Measurements from ENCODE around the gene CSTPP1.
A peak's percentile ranks its signal among the peaks of the same experiment; 100 is the strongest.
"Not testable (repeated sequence)": the region's sequence is repeated elsewhere in the genome, so short reads cannot be mapped to it uniquely, and the experiment has no call there.

CSTPP1 gene

GRCh38 chr11:47185305-47186075 is 248.9 kb downstream of the CSTPP1 start:
- no peak for FAIRE-seq

DNA sequence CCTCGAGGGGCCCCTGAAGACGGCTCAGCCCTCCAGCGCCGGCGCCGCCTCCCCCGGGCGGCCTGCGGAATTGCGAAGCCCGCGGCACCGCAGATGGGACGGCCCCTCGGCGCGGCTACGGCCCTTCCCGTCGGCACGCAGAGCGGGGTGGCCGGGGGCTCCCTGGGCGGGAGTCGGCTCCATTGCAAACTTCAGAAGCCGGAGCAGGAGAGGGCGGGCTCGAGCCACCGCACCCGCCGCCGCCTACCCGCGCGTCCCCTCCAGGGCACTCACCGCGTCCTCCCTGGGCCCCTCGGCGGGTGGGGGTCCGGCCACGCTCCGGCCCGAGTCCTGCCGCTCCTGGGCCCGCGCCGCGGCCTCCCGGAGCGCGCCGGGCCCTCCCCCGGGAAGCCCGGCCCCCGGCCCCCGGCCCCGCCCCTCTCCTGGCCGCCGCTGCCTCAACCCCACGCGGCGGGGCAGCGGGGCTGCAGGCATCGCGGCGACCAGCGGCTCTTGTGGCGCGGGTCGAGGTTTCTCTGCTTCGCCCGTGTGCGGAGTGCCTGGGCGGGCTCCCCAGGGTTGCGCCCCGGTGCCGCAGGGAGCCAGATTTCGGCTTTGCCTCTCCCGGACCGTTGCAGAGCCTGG is 249.6 kb downstream of the CSTPP1 start, which contains the start of gene PACSIN3:
PACSIN3 (minus strand) TSS at position 359 of the 624 bp plus-strand sequence. CDS start 3,707 bp downstream, outside the sequence.
- no peak for FAIRE-seq

DNA sequence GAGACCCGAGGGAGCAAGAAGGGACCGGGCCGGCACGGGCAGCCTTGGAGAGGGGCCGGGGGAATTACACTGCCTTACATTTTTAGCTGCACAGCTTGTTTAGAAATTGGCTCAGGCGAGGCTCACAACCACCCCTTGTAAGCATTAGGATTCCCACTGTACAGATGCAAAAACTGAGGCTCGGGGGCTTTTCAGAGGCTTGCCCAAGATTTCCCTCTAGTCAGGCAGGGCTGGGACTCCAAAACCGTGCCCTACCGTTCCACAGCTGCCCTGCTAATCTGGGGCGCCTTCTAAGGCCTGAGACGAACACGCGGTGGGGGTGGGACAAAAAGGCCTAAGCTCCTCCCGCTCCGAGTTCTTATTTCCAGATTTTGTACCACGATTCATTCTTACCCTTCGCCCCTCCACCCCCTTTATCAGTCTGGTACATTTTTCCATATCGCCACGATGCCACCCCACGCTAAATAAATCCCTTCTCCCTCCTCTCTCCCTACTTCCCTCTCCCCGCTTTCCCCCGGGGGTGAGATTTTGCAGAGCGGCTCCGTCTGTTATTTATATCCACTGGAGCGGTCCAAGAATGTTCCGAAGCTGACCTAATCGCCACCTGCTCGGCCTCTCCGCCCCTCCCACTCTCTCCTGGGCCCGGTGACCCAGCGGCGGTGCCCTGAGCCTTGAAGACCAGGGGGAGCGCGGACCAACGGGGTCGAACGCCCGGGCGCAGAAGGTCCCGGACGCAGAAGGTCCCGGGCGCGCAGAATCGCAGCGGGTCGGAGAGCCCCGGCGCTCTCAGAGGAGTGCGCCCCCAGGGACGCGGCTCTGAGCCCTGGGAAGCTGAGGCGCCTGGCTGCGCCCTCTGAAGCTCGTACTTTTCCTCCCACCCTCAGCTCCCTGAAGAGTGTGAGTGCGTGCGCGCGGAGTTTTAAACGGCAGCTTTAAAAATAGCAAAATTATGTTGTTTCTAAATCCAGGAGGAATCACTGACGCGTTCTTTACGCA is 250.4 kb downstream of the CSTPP1 start:
- peak; percentile 29 for FAIRE-seq

DNA sequence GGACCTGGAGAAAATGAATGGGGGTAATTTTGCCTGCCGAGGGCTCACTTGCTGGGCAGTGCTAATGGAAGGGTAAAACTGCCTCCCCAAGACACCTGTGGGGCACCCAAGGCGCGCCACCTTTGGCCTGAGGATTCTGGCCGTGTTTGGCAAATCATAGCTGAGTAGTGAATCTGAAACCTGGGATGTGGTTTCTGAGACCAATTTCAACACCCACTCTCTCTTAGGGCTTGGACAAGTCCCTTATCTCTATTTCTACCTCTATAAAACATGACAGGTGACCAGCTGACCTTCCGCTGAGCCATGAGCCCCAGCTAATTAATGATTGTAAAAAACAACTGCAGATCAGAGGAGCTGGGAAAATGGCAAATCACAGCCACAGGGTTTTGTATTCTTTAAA is 251.2 kb downstream of the CSTPP1 start:
- no peak for FAIRE-seq

DNA sequence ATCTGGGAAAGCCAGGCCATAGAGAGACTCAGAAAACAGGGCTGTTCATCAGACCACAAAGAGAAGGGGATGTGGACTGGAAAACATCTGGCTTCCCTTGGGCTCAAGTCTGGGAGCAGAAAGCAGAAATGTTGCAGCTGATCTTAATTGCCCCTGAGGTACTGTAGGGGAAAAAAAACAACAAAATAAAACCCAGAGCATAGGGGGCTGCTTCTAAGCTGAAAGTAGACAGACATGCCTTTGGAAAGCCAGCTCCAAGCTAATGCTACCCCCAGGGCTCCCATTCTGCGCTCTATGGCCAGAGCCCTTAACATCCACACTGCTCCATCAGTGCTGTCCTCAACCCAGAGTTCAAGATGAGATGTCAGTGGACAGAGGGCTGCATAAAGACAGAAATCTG is 251.7 kb downstream of the CSTPP1 start:
- FAIRE-seq = no peak

DNA sequence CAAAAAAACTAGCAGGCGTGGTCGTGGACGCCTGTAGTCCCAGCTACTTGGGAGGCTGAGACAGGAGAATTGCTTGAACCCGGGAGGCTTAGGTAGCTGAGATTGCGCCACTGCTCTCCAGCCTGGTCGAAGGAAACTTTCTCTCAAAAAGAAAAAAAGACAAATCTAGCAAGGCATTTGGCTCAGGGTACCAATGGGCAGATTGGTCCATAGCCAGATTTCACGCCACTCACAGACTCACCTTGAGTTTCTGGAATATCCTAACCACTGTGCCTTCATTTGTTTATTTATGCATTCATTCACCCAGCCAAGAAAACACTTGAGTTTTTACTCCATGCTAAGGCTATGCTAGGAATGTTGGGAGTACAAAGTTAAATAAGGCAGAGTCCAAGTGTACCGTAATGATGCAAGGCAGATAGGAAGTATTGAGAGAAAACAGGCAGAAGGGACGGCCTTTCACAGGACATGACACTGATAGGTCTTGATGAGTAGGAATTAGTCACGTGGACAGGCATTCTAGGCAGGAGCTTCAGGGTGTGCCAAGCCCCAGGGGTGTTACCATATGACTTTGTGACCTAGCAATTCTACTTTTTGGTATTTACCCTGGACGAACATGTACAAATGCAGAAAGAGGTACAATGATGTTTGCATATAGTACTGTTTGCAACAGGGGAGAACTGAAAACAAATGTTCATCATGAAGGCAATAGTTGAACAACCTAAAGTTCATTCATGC is 252.7 kb downstream of the CSTPP1 start:
- FAIRE-seq = no peak

- FAIRE-seq = not testable (repeated sequence)
Measured at GRCh38 chr11:47191137-47191536, 254.6 kb downstream of the CSTPP1 start.

DNA sequence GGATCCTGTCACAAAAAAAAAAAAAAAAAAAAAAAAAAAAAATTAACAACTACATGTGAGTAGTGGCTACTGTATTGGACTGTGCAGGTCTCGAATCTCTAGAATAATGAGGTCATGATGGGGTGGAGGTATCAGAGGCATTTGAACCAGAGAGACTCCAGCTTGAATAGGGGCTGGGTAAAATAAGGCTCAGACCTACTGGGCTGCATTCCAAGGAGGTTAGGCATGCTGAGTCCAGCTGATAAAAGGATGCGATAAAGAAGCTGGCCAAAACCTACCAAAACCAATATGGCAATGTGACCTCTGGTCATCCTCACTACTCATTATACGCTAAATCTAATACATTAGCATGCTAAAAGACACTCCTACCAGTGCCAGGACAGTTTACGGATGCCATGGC is 255.6 kb downstream of the CSTPP1 start:
- FAIRE-seq = no peak

DNA sequence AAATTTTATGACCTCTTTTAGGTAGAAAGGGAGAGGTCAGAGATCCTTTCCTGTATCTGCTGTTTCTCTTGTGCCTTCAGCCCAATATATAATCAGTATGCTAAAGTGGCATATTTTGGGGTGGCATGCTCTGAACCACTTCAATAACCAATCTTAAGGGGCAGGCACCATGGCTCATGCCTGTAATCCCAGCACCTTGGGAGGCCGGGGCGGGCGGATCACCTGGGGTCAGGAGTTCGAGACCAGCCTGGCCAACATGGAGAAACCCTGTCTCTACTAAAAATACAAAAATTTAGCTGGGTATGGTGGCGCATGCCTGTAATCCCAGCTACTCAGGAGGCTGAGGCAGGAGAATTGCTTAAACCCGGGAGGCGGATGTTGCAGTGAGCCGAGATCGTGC is 261.6 kb downstream of the CSTPP1 start:
- not testable (repeated sequence) for FAIRE-seq

DNA sequence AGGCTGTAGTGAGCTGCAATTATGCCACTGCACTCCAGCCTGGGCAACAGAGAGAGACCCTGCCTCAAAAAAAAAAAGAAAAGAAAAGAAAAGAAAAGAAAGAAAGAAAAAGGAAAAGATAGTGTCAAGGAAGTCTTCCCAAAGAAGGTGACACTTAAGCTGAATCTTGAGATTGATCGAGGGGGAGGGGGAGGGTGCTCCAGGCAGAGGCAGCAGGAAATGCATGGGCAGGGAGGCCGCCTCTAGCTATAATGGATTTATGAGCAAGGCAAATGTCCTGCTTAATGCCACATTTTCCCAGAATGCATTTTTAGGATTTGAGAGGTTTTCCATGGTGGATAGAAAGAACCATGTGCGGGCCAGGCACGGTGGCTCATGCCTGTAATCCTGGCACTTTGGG is 264.5 kb downstream of the CSTPP1 start:
- no peak for FAIRE-seq

- no peak for FAIRE-seq
Measured at GRCh38 chr11:47202576-47202975, 266.0 kb downstream of the CSTPP1 start.

GRCh38 chr11:47204637-47204989 is 268.1 kb downstream of the CSTPP1 start:
- FAIRE-seq = no peak

GRCh38 chr11:47206577-47206976 is 270.0 kb downstream of the CSTPP1 start:
- not testable (repeated sequence) for FAIRE-seq

- no peak for FAIRE-seq
Measured at GRCh38 chr11:47207459-47207858, 270.9 kb downstream of the CSTPP1 start.

GRCh38 chr11:47208008-47208552 is 271.5 kb downstream of the CSTPP1 start:
- not testable (repeated sequence) for FAIRE-seq

DNA sequence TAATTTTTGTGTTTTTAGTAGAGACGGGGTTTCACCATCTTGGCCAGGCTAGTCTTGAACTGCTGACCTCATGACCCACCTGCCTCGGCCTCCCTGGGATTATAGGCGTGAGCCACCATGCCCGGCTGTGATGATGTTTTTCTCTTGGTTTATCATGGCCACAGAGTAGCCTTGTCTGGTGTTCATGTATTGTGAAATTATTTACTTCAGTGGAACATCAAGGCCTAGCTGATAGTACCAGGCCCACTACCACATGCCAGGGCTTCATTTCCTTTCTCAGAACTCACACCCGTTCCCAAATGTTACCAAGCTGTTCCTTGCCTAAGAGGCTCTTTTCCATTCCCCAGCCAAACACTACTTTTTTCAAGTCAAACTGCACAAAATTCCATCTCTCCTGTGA is 272.1 kb downstream of the CSTPP1 start:
- FAIRE-seq = no peak

Data from A204.1 (cell line).